Fibroblast of gingiva (primary cell): Measurements from ENCODE around the gene DTNA.
A peak's percentile ranks its signal among the peaks of the same experiment; 100 is the strongest.

Experiments used
- DNase-seq: peaks from one replicate; pipeline ENCODE4 v3.0.0-alpha.2; 2011; ENCODE audit warnings: low read depth

The DTNA gene

GRCh38 chr18:34807106-34807796, 97.2 kb downstream of the DTNA start:
- no peak for DNase-seq

GRCh38 chr18:34808389-34808788, 98.3 kb downstream of the DTNA start:
- DNase-seq, result no peak

DNA sequence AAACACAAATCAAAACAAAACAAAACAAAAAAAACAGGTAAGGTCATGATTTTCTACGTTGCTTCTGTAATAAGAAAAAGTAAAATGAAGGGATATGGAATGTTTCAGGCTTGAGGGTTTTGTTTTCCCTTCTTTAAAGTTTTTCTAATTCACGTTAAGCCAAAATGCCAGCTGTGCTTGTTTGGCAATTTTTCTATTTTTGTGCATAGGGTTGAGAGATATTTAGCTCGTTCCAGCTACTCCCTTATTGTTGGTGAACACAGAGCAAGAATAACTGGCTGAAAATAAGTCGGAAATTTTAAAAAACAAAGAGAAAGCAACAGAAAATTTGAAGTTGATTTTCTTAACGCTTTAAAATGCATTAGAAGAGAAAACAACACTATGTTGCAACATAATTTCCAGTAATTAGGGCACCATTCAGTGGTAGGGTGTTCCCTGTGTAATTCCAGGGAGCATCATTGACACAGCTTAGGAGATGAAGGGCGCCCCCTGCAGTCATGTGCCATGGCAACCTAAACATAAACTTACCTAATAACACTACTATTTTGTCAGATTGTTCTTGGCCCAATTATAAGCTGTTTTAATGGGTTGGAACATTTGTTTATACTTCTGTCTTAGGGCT, 99.5 kb downstream of the DTNA start:
- DNase-seq, result peak; percentile 82

GRCh38 chr18:34816183-34816582, 106.1 kb downstream of the DTNA start:
- DNase-seq, result no peak

DNA sequence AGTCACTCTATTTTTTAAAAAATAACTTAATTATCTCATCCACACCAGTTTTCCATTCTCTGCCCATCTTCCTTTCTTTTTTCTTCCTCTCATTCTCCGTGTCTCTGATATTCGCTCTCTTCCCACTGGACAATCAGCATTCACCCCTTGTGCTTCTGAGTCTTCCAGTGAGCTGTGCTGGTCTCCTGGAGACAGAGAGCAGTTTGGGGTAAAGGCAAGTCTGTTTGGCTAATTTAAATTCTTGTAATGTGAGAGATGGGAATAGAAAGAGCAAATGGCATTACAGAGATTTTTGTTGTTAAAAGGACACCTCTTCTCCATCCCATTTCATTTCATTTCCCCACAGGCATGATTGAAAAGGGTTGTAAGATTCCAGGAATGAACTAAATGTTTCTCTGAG, 107.5 kb downstream of the DTNA start:
- DNase-seq, result no peak

DNA sequence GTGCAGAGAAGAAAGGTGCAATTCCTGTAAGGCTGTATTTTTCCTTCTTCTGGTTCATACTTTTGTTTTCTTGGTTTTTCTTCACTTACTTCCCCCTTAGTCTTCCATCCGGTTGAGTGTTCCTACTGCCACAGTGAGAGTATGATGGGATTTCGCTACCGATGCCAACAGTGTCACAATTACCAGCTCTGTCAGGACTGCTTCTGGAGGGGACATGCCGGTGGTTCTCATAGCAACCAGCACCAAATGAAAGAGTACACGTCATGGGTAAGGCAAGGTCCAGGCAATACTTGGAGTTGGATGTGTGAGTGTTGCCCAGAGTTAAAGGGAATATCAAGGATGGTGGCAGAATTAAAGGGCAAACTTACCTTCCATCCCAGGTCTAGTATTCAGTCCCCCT, 108.0 kb downstream of the DTNA start:
- no peak for DNase-seq

GRCh38 chr18:34820360-34821065, 110.4 kb downstream of the DTNA start:
- no peak for DNase-seq

- peak; percentile 92 for DNase-seq
These were observed 111.6 kb downstream of the DTNA start for GRCh38 chr18:34821669-34822210.

DNA sequence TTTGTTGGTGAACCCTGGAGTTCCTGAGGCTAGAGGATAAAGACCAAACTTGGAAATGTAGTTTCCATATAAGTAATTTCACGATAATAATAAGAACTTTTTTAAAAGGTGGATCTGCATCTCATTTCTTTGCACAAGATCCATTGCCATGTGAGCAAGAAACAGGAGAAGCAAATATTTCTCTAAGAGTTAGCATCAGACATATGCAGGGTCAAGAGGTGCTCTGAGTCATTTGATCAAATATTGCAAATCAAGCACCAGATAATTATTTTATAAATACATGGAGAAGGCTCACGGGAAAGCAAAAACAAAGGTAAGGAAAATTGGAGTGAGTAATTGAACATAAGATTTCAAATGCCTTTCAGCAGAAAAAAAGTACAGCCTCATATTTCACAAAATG, 118.0 kb downstream of the DTNA start:
- no peak for DNase-seq

GRCh38 chr18:34834897-34835296, 124.8 kb downstream of the DTNA start:
- peak; percentile 61 for DNase-seq

DNA sequence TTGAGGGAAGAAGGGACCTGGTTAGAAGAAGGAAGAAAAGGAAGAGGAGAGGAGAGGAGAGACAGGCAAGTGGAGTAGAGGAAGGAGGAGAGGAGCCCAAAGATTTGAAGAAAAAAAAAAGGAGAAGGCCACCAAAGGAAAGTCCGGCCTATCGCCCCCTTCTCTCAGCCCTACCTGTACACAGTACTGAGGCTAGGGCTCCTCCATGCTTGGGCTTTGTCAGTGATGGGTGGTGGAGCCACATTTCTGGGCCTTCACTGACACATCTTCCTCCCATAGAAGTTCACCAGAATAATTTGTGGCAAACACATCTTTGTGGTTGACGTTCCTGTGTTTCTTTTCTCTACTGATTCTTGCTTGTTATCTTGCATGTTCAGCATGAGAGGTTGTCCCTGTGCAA, 125.4 kb downstream of the DTNA start:
- no peak for DNase-seq

DNA sequence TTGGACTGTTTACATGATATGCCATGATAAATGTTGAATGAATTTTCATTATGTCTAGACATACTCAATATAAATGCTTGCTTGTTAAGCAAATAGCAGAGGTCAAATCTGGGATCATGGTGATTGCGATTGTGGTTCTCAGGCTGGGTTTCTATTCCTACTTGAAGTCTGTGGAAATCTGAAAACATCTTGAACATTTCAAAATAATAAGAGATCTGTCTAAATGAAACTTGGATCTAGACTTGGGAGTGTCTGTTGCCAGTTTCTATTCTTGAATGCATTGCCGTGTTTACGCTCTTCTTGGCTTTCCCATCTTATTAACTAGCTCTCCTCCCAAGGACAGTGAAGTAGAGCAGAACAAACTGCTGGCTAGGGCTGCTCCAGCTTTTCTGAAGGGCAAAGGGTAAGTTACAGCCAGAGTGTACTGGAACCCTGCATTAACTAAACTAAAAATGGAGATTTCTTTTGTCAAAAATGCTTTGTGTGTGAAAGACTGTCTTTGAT, 127.7 kb downstream of the DTNA start:
- peak; percentile 86 for DNase-seq

DNA sequence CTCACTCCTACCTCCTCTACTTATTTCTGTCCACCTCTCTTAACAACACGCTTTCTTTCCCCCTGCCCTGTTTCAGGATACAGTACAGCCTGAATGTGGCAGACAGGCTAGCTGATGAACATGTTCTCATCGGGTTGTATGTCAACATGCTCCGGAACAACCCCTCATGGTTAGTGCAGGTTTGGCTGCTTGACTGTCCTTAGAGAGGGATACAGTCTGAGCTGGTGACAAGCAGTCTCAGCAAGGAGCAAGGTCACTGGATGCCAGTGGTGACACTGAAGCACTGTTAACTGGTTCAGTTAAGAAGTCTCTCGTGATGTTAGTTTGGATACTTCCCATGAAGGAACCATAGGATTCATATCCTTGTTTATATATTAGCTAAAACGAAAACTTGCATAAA, 128.6 kb downstream of the DTNA start:
- DNase-seq, result no peak

DNA sequence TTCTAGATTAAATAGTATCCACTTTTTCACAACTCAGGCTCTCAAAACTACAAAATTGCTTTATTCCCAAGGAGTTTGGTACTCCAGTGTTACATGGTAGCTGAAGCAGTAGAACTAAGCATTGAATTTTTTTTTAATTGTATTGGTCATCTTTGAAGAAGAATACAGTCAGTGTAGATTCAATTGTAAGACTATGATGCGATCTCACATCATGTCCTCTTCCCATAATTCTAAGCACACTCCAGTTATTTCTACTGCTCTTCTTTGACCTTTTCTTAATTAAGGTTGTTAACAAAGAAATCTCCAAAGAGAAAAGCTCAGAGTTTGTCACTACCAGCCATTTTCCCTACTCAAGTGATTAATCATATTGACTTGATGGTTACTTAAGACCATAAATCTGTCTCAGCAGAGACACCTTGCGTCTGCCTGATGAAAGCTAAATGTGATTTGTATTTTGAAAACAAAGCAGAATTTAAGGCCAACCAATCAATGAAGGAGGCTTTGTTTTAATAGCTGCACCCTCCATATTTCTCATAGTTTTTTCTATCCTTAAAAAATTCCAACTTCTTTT, 130.2 kb downstream of the DTNA start:
- no peak for DNase-seq

DNA sequence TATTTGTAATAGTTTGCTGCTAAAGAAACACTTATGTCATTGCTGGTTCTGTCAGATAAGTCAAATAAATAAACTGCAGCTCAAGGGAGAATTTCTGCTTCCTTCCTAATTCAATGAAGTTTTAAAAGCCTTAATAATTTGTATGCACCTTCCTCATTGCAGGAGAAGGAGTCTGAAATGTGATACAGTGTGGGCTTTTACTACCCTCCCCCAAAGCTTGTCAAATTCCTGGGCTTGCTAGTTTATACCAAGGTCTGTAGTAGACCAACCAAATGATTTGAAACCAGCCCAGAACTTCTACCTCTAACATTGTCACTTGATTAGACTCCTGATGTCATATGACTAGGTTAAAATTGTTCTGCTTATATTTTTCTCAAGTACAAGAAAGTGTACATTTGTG, 131.8 kb downstream of the DTNA start:
- DNase-seq, result no peak

GRCh38 chr18:34844072-34844471, 134.0 kb downstream of the DTNA start:
- DNase-seq, result no peak

- DNase-seq, result peak; percentile 67
These were observed 134.8 kb downstream of the DTNA start for GRCh38 chr18:34844732-34845459.

DNA sequence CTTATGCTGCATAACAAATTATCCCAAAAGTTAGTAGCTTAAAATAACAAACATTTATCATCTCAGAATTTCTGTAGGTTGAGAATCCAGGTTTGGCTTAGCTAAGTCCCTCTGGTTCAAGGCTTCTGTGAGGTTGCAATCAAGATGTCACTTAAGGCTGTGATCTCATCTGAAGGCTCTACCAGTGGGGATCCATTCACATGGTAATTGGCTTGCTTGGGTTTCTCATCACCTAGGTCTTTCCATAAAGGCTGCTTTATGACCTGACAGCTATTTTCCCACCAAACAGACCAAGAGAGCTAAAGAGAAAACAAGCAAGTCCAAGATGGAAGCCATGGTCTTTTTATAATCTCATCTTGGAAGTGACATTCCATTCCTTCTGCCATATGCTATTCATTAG, 137.3 kb downstream of the DTNA start:
- no peak for DNase-seq

DNA sequence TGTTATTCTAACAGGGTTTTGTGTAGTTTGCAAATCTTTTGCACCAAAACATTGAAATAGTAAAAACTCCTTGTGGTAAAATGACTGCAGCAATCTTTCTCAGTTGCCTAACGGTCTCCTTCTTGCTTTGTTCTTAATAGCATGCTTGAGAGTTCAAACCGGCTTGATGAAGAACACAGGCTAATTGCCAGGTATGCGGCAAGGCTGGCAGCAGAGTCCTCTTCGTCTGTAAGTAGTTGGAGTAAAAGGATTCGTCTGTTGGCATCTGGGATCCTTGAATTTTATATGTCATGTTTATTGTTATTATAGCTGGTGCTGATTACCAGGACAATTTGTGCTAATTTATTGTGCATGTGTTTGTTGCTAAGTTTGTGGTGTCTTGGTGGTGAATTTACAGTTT, 138.1 kb downstream of the DTNA start:
- peak; percentile 91 for DNase-seq

- DNase-seq, result no peak
These were observed 138.6 kb downstream of the DTNA start for GRCh38 chr18:34848695-34849094.

GRCh38 chr18:34857320-34857719, 147.2 kb downstream of the DTNA start:
- no peak for DNase-seq

- DNase-seq, result no peak
These were observed 148.1 kb downstream of the DTNA start for GRCh38 chr18:34858188-34858587.
